H1 (cell line): ENCODE data around the gene GDI2. TPM values are rescaled to one million over a fixed set of nuclear protein-coding genes. Genes with fewer than 3 reads are reported as not detected.

Source experiments
- CTCF ChIA-PET: fragments of 300-600 bp; sonication (Branson Sonifier 250); formaldehyde crosslinking; loops from one replicate; lab custom pipeline; 2021; ENCODE audit not compliant: partially characterized antibody; lab: Charles Lee
- POLR2A ChIA-PET: fragments of 300-600 bp; sonication (Branson Sonifier 250); formaldehyde crosslinking; loops from one replicate; lab custom pipeline; 2021; ENCODE audit warnings: inconsistent platforms; ENCODE audit not compliant: partially characterized antibody; lab: Charles Lee
- DNase-seq, 2 experiments: peaks; one replicate each; pipeline versions ENCODE4 v3.0.0 to v3.0.0-alpha.2; 2010 to 2022; ENCODE audit warnings: low spot score in 2 of 2, low read depth in 1 of 2, mixed read lengths in 1 of 2
- FAIRE-seq: peaks from 2 replicates; lab custom pipeline; 2011; peaks lifted over from hg19 to GRCh38; lab: Jason Lieb, UNC
- H2AFZ ChIP-seq: 2 replicates; pipeline ENCODE4 v1.8.1; 2012; ENCODE audit warnings: low read length, inconsistent platforms
- H2AK5ac ChIP-seq: 2 replicates; pipeline ENCODE4 v1.6.1; 2013; ENCODE audit warnings: low read depth, low read length
- H2BK120ac ChIP-seq: replicated peaks from 2 replicates; pipeline ENCODE3; 2013; ENCODE audit warnings: low read depth, low read length, inconsistent platforms
- H2BK12ac ChIP-seq: 2 replicates; pipeline ENCODE4 v1.6.1; 2013; ENCODE audit warnings: low read depth, low read length
- H2BK15ac ChIP-seq: 2 replicates; pipeline ENCODE4 v1.6.1; 2013; ENCODE audit warnings: low read length
- H2BK20ac ChIP-seq: 2 replicates; pipeline ENCODE4 v1.6.1; 2013; ENCODE audit warnings: low read length
- H2BK5ac ChIP-seq: 2 replicates; pipeline ENCODE4 v1.6.1; 2013; ENCODE audit warnings: low read depth, low read length
- H3K14ac ChIP-seq: 2 replicates; pipeline ENCODE4 v1.6.1; 2013; ENCODE audit warnings: inconsistent platforms; ENCODE audit not compliant: insufficient read length
- H3K18ac ChIP-seq: 2 replicates; pipeline ENCODE4 v1.6.1; 2013; ENCODE audit warnings: low read length; ENCODE audit errors: extremely low read depth
- H3K23ac ChIP-seq: 2 replicates; pipeline ENCODE4 v1.6.1; 2013; ENCODE audit warnings: inconsistent platforms; ENCODE audit not compliant: insufficient read length
- H3K23me2 ChIP-seq: 2 replicates; pipeline ENCODE4 v1.6.1; 2013; ENCODE audit warnings: low read depth, low read length
- H3K27ac ChIP-seq: 2 replicates; pipeline ENCODE4 v1.6.1; 2011; ENCODE audit warnings: low read depth, low read length, inconsistent platforms
- H3K27me3 ChIP-seq, 4 experiments: replicated peaks in 1 of 4; 1 replicate in 1 of 4; 2 replicates in 3 of 4; pipeline versions ENCODE4 v1.6.1 to v1.8.1; 2011 to 2013; ENCODE audit warnings: low read length in 3 of 4, mild to moderate bottlenecking in 3 of 4, inconsistent platforms in 2 of 4, mixed read lengths in 2 of 4, moderate library complexity in 1 of 4; ENCODE audit not compliant: control insufficient read depth in 3 of 4, insufficient read depth in 3 of 4; ENCODE audit errors: extremely low read depth in 1 of 4
- H3K36me3 ChIP-seq, 4 experiments: 2 replicates each; pipeline versions ENCODE4 v1.6.1 to v1.8.1; 2011 to 2013; ENCODE audit warnings: mild to moderate bottlenecking in 4 of 4, low read length in 3 of 4, moderate library complexity in 2 of 4, control low read depth in 1 of 4, inconsistent platforms in 1 of 4; ENCODE audit not compliant: insufficient read depth in 4 of 4, control insufficient read depth in 2 of 4
- H3K4ac ChIP-seq: replicated peaks from 2 replicates; pipeline ENCODE3; 2013; ENCODE audit warnings: low read length, low read depth, mixed read lengths, inconsistent platforms; ENCODE audit not compliant: insufficient read length
- H3K4me1 ChIP-seq, 4 experiments: replicated peaks in 1 of 4; 1 replicate in 1 of 4; 2 replicates in 3 of 4; pipeline versions ENCODE4 v1.6.1 to v1.8.1; 2011 to 2013; ENCODE audit warnings: low read length in 3 of 4, inconsistent platforms in 2 of 4, mixed read lengths in 1 of 4; ENCODE audit not compliant: insufficient read depth in 4 of 4, control insufficient read depth in 3 of 4
- H3K4me2 ChIP-seq, 2 experiments: 2 replicates each; pipeline versions ENCODE4 v1.6.1 to v1.8.1; 2011 to 2013; ENCODE audit warnings: low read depth in 2 of 2, low read length in 2 of 2, control low read depth in 1 of 2, inconsistent platforms in 1 of 2, mild to moderate bottlenecking in 1 of 2; ENCODE audit not compliant: insufficient read depth in 1 of 2
- H3K4me3 ChIP-seq, 4 experiments: fragments of 200-600, 300-600 bp in 1 of 4; sonication (generic), shearing (Covaris generic), sonication (Bioruptor Twin) in 1 of 4; 2 replicates each; pipeline versions ENCODE4 v1.5.1 to v1.8.1; 2011 to 2016; ENCODE audit warnings: low read length in 4 of 4, low read depth in 3 of 4, control low read depth in 2 of 4, inconsistent platforms in 2 of 4, mild to moderate bottlenecking in 2 of 4, mixed read lengths in 1 of 4, moderate library complexity in 1 of 4; ENCODE audit not compliant: insufficient read depth in 2 of 4; ENCODE audit errors: extremely low read depth in 1 of 4
- H3K56ac ChIP-seq: replicated peaks from 2 replicates; pipeline ENCODE3; 2013; ENCODE audit warnings: low read depth, mild to moderate bottlenecking, mixed read lengths, low read length, inconsistent platforms; ENCODE audit not compliant: insufficient read length
- H3K79me1 ChIP-seq: 2 replicates; pipeline ENCODE4 v1.6.1; 2013; ENCODE audit warnings: low read depth, low read length, control low read depth
- H3K79me2 ChIP-seq, 2 experiments: 2 replicates each; pipeline versions ENCODE4 v1.6.1 to v1.8.1; 2012 to 2013; ENCODE audit warnings: low read length in 2 of 2, mild to moderate bottlenecking in 2 of 2, inconsistent platforms in 1 of 2; ENCODE audit not compliant: insufficient read depth in 2 of 2, control insufficient read depth in 1 of 2
- H3K9ac ChIP-seq, 4 experiments: replicated peaks in 1 of 4; 1 replicate in 1 of 4; 2 replicates in 3 of 4; pipeline versions ENCODE4 v1.6.1 to v1.8.1; 2011 to 2013; ENCODE audit warnings: low read depth in 3 of 4, low read length in 3 of 4, control low read depth in 2 of 4, mild to moderate bottlenecking in 2 of 4, moderate library complexity in 2 of 4, inconsistent platforms in 1 of 4; ENCODE audit errors: extremely low read depth in 1 of 4
- H3K9me3 ChIP-seq, 2 experiments: 2 replicates each; pipeline versions ENCODE4 v1.6.1 to v1.8.1; 2012 to 2013; ENCODE audit warnings: mild to moderate bottlenecking in 2 of 2, moderate library complexity in 2 of 2, control low read depth in 1 of 2, inconsistent platforms in 1 of 2, low read depth in 1 of 2, low read length in 1 of 2, mixed read lengths in 1 of 2; ENCODE audit not compliant: insufficient read depth in 2 of 2
- H4K20me1 ChIP-seq, 2 experiments: replicated peaks in 1 of 2; 2 replicates each; pipeline versions ENCODE3 to v1.8.1; 2011 to 2013; ENCODE audit warnings: inconsistent platforms in 2 of 2, low read length in 2 of 2, mild to moderate bottlenecking in 1 of 2; ENCODE audit not compliant: insufficient read depth in 2 of 2, control insufficient read depth in 1 of 2
- H4K5ac ChIP-seq: 2 replicates; pipeline ENCODE4 v1.6.1; 2013; ENCODE audit warnings: low read length, low read depth, mixed read lengths, inconsistent platforms; ENCODE audit not compliant: insufficient read length
- H4K8ac ChIP-seq: 2 replicates; pipeline ENCODE4 v1.8.0; 2013; ENCODE audit warnings: mild to moderate bottlenecking, moderate library complexity, low read length, inconsistent platforms; ENCODE audit not compliant: insufficient read depth; ENCODE audit errors: extremely low read depth
- H4K91ac ChIP-seq: replicated peaks from 2 replicates; pipeline ENCODE3; 2013; ENCODE audit warnings: low read length, mixed read lengths, inconsistent platforms; ENCODE audit not compliant: insufficient read length
- BRCA1 ChIP-seq: IDR thresholded peaks from 2 replicates; pipeline ENCODE4 v1.6.1; 2012; ENCODE audit warnings: low read depth, low read length, improper control_type of control experiment
- CHD1 ChIP-seq: IDR thresholded peaks from 2 replicates; pipeline ENCODE4 v1.6.1; 2012; ENCODE audit warnings: low read depth, low read length, improper control_type of control experiment
- CHD2 ChIP-seq: IDR thresholded peaks from 2 replicates; pipeline ENCODE4 v1.6.1; 2012; ENCODE audit warnings: low read length, improper control_type of control experiment
- JUN ChIP-seq: IDR thresholded peaks from 2 replicates; pipeline ENCODE4 v1.6.1; 2011; ENCODE audit warnings: low read depth, mild to moderate bottlenecking, improper control_type of control experiment, low read length
- NRF1 ChIP-seq: IDR thresholded peaks from 2 replicates; pipeline ENCODE4 v1.6.1; 2011; ENCODE audit warnings: mild to moderate bottlenecking, low read depth, low read length, improper control_type of control experiment
- POLR2AphosphoS5 ChIP-seq: IDR thresholded peaks from 2 replicates; pipeline ENCODE4 v1.6.1; 2011; ENCODE audit warnings: low read depth, low read length
- RAD21 ChIP-seq, 2 experiments: IDR thresholded peaks in 1 of 2; conservative IDR thresholded peaks in 1 of 2; 2 replicates each; pipeline ENCODE4 v1.6.1; 2011; ENCODE audit warnings: low read depth in 2 of 2, low read length in 2 of 2, improper control_type of control experiment in 1 of 2, inconsistent platforms in 1 of 2, mild to moderate bottlenecking in 1 of 2, moderate library complexity in 1 of 2
- RBBP5 ChIP-seq: IDR thresholded peaks from 2 replicates; pipeline ENCODE4 v1.7.1; 2012; ENCODE audit warnings: low read depth, mild to moderate bottlenecking, inconsistent platforms, low read length, moderate library complexity, borderline replicate concordance
- RFX5 ChIP-seq: IDR thresholded peaks from 2 replicates; pipeline ENCODE4 v1.6.1; 2011; ENCODE audit warnings: low read depth, low read length, improper control_type of control experiment, borderline replicate concordance
- SAP30 ChIP-seq: fragments of 300-600 bp; sonication (generic); IDR thresholded peaks from 2 replicates; pipeline ENCODE4 v1.7.1; 2012; ENCODE audit warnings: low read length, moderate library complexity, mild to moderate bottlenecking, inconsistent platforms; ENCODE audit not compliant: insufficient read depth, insufficient replicate concordance
- SP1 ChIP-seq: IDR thresholded peaks from 2 replicates; pipeline ENCODE4 v1.6.1; 2011; ENCODE audit warnings: low read depth, low read length
- SP4 ChIP-seq: IDR thresholded peaks from 2 replicates; pipeline ENCODE4 v1.6.1; 2012; ENCODE audit warnings: low read length, inconsistent platforms
- SUZ12 ChIP-seq: fragments of 200-600 bp; sonication (generic); IDR thresholded peaks from 2 replicates; pipeline ENCODE4 v1.6.1; 2012; ENCODE audit warnings: mild to moderate bottlenecking, inconsistent platforms, low read length, moderate library complexity, mixed read lengths
- WGBS, 2 experiments: shearing (Covaris generic) in 1 of 2; methylation state at CpG; one replicate each; pipeline versions ENCODE4 v1.1.6 to v1.1.7; 2013 to 2015; ENCODE audit warnings: low lambda C conversion rate in 2 of 2, mixed read lengths in 2 of 2, inconsistent platforms in 1 of 2, low coverage in 1 of 2, missing lambda C conversion rate in 1 of 2; ENCODE audit not compliant: insufficient replicate concordance in 2 of 2, insufficient coverage in 1 of 2, insufficient read length in 1 of 2; ENCODE audit errors: extremely low coverage in 1 of 2, missing lambda C conversion rate in 1 of 2; 5-methylcytosine and 5-hydroxymethylcytosine counted together
- polyA plus RNA-seq, 7 experiments: library from polyadenylated mRNA; depleted of rRNA in 3 of 7; stranded (reverse) in 5 of 7; unstranded in 2 of 7; fragments of >200 nt in 5 of 7; fragments of 200-250 nt in 2 of 7; gene quantifications; 1 replicate in 5 of 7; 2 replicates in 1 of 7; 4 replicates in 1 of 7; pipeline versions ENCODE4 v1.2.1 to v1.2.3, GENCODE V29; 2011 to 2013; ENCODE audit warnings: missing spikeins in 2 of 7, mixed read lengths in 2 of 7
- total RNA-seq: library from RNA; stranded (reverse); fragmentation: NEBNext Ultra II Directional; extraction: Animal tissue kit (Norgen Biotek cat#: 25700); gene quantifications from 2 replicates; pipeline ENCODE4 v1.2.1, GENCODE V29; 2021
- TF ChIP-seq, protein P1 (sequence below): IDR thresholded peaks from 2 replicates; pipeline ENCODE4 v1.6.1; 2011; ENCODE audit warnings: low read length, improper control_type of control experiment

Gene GDI2
- total and polyA plus RNA-seq, 2 of the 8 experiments (the other 6 are each of a cell fraction or from before 2014, with no cell fraction given): 168 to 385 TPM

DNA sequence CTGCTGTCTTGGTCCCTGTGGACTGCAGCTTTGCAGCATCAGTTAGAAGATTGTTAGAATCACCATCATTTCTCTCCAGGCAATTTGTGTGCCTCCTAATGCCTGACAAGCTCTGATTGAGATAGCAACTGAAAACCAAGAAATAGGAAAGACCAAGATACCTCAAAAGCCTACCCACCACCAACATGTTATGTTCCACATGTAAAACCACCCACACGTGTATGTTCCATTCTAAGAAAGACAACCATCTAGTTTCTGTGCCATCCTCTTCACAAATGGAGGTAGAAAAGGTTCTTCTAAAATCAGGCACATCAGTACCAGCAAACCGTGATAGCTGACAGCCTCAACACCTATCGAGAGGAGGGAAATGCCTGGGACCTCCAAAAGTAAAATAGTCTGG lies 81.7 kb downstream of the GDI2 start:
- POLR2A ChIA-PET: no interaction called here
- H3K27ac ChIP-seq: no peak overlapping the region
- no peak for TF ChIP-seq SUZ12
- no peak for TF ChIP-seq NRF1
- TF ChIP-seq BRCA1: no peak
- no peak for TF ChIP-seq JUN
- no peak for TF ChIP-seq CHD2
- no peak for TF ChIP-seq CHD1
- no peak for TF ChIP-seq RBBP5
- no peak for TF ChIP-seq SP4
- TF ChIP-seq RFX5: no peak
- TF ChIP-seq, protein P1, sequence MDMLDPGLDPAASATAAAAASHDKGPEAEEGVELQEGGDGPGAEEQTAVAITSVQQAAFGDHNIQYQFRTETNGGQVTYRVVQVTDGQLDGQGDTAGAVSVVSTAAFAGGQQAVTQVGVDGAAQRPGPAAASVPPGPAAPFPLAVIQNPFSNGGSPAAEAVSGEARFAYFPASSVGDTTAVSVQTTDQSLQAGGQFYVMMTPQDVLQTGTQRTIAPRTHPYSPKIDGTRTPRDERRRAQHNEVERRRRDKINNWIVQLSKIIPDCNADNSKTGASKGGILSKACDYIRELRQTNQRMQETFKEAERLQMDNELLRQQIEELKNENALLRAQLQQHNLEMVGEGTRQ: no peak
- TF ChIP-seq SAP30: no peak
- TF ChIP-seq SP1: no peak
- no peak for TF ChIP-seq RAD21 (IDR thresholded peaks at IDR 0.05 in 1 of 2, conservative IDR thresholded peaks at IDR 0.05 in 1 of 2; ENCODE audit: low read depth in 2 of 2, low read length in 2 of 2)
- TF ChIP-seq POLR2AphosphoS5: no peak

More for the DNA sequence above, 81.7 kb downstream of the GDI2 start:
- Histone ChIP-seq H4K5ac (no peak overlapping the region), H4K8ac (no peak overlapping the region), H2BK120ac (no peak overlapping the region), H2BK20ac (no peak overlapping the region), H4K91ac (no peak overlapping the region), H4K20me1 (peaks cover 0 to 6% of the 10 kb centered on the region in 2 experiments), H3K23me2 (no peaks in the 10 kb centered on the region), H2BK15ac (no peak overlapping the region), H2BK5ac (no peak overlapping the region), H3K79me1 (no peaks in the 10 kb centered on the region; the same call in 1 of the 2 replicates), H3K27me3 (no peaks in the 10 kb centered on the region), H2AK5ac (no peak overlapping the region), H3K14ac (no peak overlapping the region), H3K4ac (no peak overlapping the region), H3K79me2 (no peaks in the 10 kb centered on the region), H3K4me1 (no peaks in the 10 kb centered on the region), H3K23ac (no peak overlapping the region), H3K4me2 (no peak overlapping the region), H3K9me3 (no peaks in the 10 kb centered on the region; a peak in 1 of 4 replicates), H2BK12ac (no peak overlapping the region), H3K18ac (no peak overlapping the region), H3K9ac (no peak overlapping the region), H3K36me3 (peaks cover 14 to 37% (median 24%) of the 10 kb centered on the region in 4 experiments), H3K4me3 (no peak overlapping the region), H2AFZ (no peak overlapping the region), H3K56ac (no peak overlapping the region)
- DNase-seq (no peak), FAIRE-seq (no peak)
- CTCF ChIA-PET: interaction anchor here (0.9 to 1.0 kb wide), 2 partner anchors 31 to 290 kb away, joined by 3 read pairs; no protein-coding TSS in a partner anchor
- 83% methylated on average over 3 of the region's 3 CpGs; no CpG with 5 or more reads in 1 of the 2 experiments for WGBS, 2 experiments
